ENCODE data around the gene DIMT1. TPM values are rescaled to one million over a fixed set of nuclear protein-coding genes. Genes with fewer than 3 reads are reported as not detected.

DIMT1 gene
- total RNA-seq (ENCODE audit: low replicate concordance), result 22.1 and 23.2 TPM in 2 replicates
- long read RNA-seq, transcript DIMT1-201 (12 exons, 2,859 nt), result major isoform, 141 of 162 reads
- long read RNA-seq, partial matches to known transcripts, result 5 of 162 reads
- long read RNA-seq, other reads (novel, unspliced or antisense), result 16 of 162 reads

- no peak for TF ChIP-seq CTCF (conservative IDR thresholded peaks at IDR 0.05)
- Mint-ChIP-seq H3K9me3 (no peaks in the 10 kb centered on the region), H3K27me3 (no peaks in the 10 kb centered on the region), H3K4me3 (peak within 1 kb of the TSS; percentile 98), H3K36me3 (peaks cover 5% of the 10 kb centered on the region), H3K27ac (peak within 1 kb of the TSS; percentile 99), H3K4me1 (ENCODE audit: unreplicated experiment) (peaks cover 20% of the 10 kb centered on the region)
- peak; percentile 93 for DNase-seq (ENCODE audit: extremely low spot score, unreplicated experiment)
Measured at GRCh38 chr5:62403411-62404250, at the start of gene DIMT1. DIMT1 (minus strand) TSS chr5:62403905; CDS start chr5:62403772, 133 bp downstream.

GRCh38 chr5:62450259-62450658, 46.6 kb upstream of the DIMT1 start:
- Mint-ChIP-seq H3K9me3 (no peaks in the 10 kb centered on the region), H3K4me1 (ENCODE audit: unreplicated experiment) (no peaks in the 10 kb centered on the region), H3K27ac (no peak overlapping the region), H3K27me3 (no peaks in the 10 kb centered on the region), H3K4me3 (no peak overlapping the region), H3K36me3 (peaks cover 28% of the 10 kb centered on the region)
- no peak for DNase-seq (ENCODE audit: extremely low spot score, unreplicated experiment)
- no peak for TF ChIP-seq CTCF (conservative IDR thresholded peaks at IDR 0.05)

GRCh38 chr5:62448528-62448927, 44.8 kb upstream of the DIMT1 start:
- Mint-ChIP-seq H3K4me3 (no peak overlapping the region), H3K27ac (no peak overlapping the region), H3K9me3 (no peaks in the 10 kb centered on the region), H3K36me3 (peaks cover 23% of the 10 kb centered on the region), H3K4me1 (ENCODE audit: unreplicated experiment) (peaks cover 3% of the 10 kb centered on the region), H3K27me3 (no peaks in the 10 kb centered on the region)
- DNase-seq (ENCODE audit: extremely low spot score, unreplicated experiment), result no peak
- no peak for TF ChIP-seq CTCF (conservative IDR thresholded peaks at IDR 0.05)

GRCh38 chr5:62432621-62433064, 28.9 kb upstream of the DIMT1 start:
- peaks cover 8% of the 10 kb centered on the region for H3K4me1 Mint-ChIP-seq (ENCODE audit: unreplicated experiment)
- DNase-seq (ENCODE audit: extremely low spot score, unreplicated experiment), result no peak
- no peak for TF ChIP-seq CTCF (conservative IDR thresholded peaks at IDR 0.05)
- H3K36me3 Mint-ChIP-seq, result no peaks in the 10 kb centered on the region
- no peak overlapping the region for H3K4me3 Mint-ChIP-seq
- no peaks in the 10 kb centered on the region for H3K27me3 Mint-ChIP-seq
- no peaks in the 10 kb centered on the region for H3K9me3 Mint-ChIP-seq
- peak overlapping the region; percentile 10 for H3K27ac Mint-ChIP-seq

GRCh38 chr5:62431735-62432620, 28.3 kb upstream of the DIMT1 start:
- H3K36me3 Mint-ChIP-seq, result no peaks in the 10 kb centered on the region
- no peak overlapping the region for H3K4me3 Mint-ChIP-seq
- no peaks in the 10 kb centered on the region for H3K9me3 Mint-ChIP-seq
- H3K4me1 Mint-ChIP-seq (ENCODE audit: unreplicated experiment), result peaks cover 8% of the 10 kb centered on the region
- H3K27me3 Mint-ChIP-seq, result no peaks in the 10 kb centered on the region
- no peak for TF ChIP-seq CTCF (conservative IDR thresholded peaks at IDR 0.05)
- H3K27ac Mint-ChIP-seq, result peak overlapping the region; percentile 10
- DNase-seq (ENCODE audit: extremely low spot score, unreplicated experiment), result no peak
